OCI-LY1 (cell line): ENCODE data around the gene MRC2.

Experiments
- H2AFZ ChIP-seq: fragments of 200-600 bp; sonication (generic), shearing (Covaris generic); 2 replicates; pipeline ENCODE4 v1.6.0; 2014; ENCODE audit warnings: antibody characterized with exemption, mild to moderate bottlenecking, low read length
- H3F3A ChIP-seq: fragments of 200-600 bp; sonication (generic), shearing (Covaris generic); 2 replicates; pipeline ENCODE4 v1.6.0; 2014; ENCODE audit warnings: mild to moderate bottlenecking, antibody characterized with exemption, low read length, moderate library complexity; ENCODE audit not compliant: insufficient read depth
- H3K27ac ChIP-seq: fragments of 200-600 bp; sonication (generic); 2 replicates; pipeline ENCODE4 v1.5.1; 2014; ENCODE audit warnings: low read length, mixed run types, mild to moderate bottlenecking, low read depth; ENCODE audit not compliant: poor library complexity, severe bottlenecking
- H3K27me3 ChIP-seq: fragments of 200-600 bp; sonication (generic); 2 replicates; pipeline ENCODE4 v1.6.0; 2014; ENCODE audit warnings: antibody characterized with exemption, mild to moderate bottlenecking, low read length, moderate library complexity; ENCODE audit not compliant: insufficient read depth
- H3K36me3 ChIP-seq: fragments of 200-600 bp; sonication (generic); 2 replicates; pipeline ENCODE4 v1.6.1; 2014; ENCODE audit warnings: mild to moderate bottlenecking, antibody characterized with exemption, low read length, moderate library complexity, mixed read lengths; ENCODE audit not compliant: insufficient read depth
- H3K4me1 ChIP-seq: fragments of 200-600 bp; sonication (generic); 2 replicates; pipeline ENCODE4 v1.5.1; 2014; ENCODE audit warnings: mild to moderate bottlenecking, low read length, moderate library complexity; ENCODE audit not compliant: insufficient read depth, severe bottlenecking
- H3K4me2 ChIP-seq: fragments of 200-600 bp; sonication (generic), shearing (Covaris generic); 2 replicates; pipeline ENCODE4 v1.6.1; 2014; ENCODE audit warnings: low read length
- H3K4me3 ChIP-seq: fragments of 200-600 bp; sonication (generic); 2 replicates; pipeline ENCODE4 v1.5.1; 2014; ENCODE audit warnings: low read length, low read depth, mild to moderate bottlenecking, mixed read lengths; ENCODE audit not compliant: poor library complexity, severe bottlenecking
- H3K79me2 ChIP-seq: fragments of 200-600 bp; shearing (Covaris generic); 2 replicates; pipeline ENCODE4 v1.6.1; 2016; ENCODE audit warnings: mixed run types, low read length, mixed read lengths; ENCODE audit not compliant: insufficient read depth
- H3K9ac ChIP-seq: fragments of 200-600 bp; sonication (generic), shearing (Covaris generic); 2 replicates; pipeline ENCODE4 v1.6.1; 2014; ENCODE audit warnings: mild to moderate bottlenecking, low read length, mixed read lengths
- H3K9me2 ChIP-seq: fragments of 200-600 bp; sonication (generic), shearing (Covaris generic); 2 replicates; pipeline ENCODE4 v1.6.1; 2014; ENCODE audit warnings: low read depth, mild to moderate bottlenecking, low read length, mixed read lengths
- H3K9me3 ChIP-seq: fragments of 200-600 bp; shearing (Covaris generic); 2 replicates; pipeline ENCODE4 v1.6.1; 2014; ENCODE audit warnings: low read length, mixed read lengths
- H4K20me1 ChIP-seq: fragments of 200-600 bp; sonication (generic), shearing (Covaris generic); 2 replicates; pipeline ENCODE4 v1.6.0; 2016; ENCODE audit warnings: mild to moderate bottlenecking, low read length; ENCODE audit not compliant: insufficient read depth
- EZH2 ChIP-seq: fragments of 200-600 bp; sonication (generic), shearing (Covaris generic); IDR thresholded peaks from 2 replicates; pipeline ENCODE4 v1.8.0; 2017; ENCODE audit warnings: borderline replicate concordance, mixed run types, mild to moderate bottlenecking, antibody characterized with exemption, low read length, moderate library complexity, mixed read lengths
- TF ChIP-seq, protein P1 (sequence below): fragments of 200-600 bp; sonication (generic), shearing (Covaris generic); IDR thresholded peaks from 2 replicates; pipeline ENCODE4 v1.5.1; 2017; ENCODE audit warnings: mild to moderate bottlenecking, antibody characterized with exemption, low read length, moderate library complexity, mixed read lengths

MRC2 gene

DNA sequence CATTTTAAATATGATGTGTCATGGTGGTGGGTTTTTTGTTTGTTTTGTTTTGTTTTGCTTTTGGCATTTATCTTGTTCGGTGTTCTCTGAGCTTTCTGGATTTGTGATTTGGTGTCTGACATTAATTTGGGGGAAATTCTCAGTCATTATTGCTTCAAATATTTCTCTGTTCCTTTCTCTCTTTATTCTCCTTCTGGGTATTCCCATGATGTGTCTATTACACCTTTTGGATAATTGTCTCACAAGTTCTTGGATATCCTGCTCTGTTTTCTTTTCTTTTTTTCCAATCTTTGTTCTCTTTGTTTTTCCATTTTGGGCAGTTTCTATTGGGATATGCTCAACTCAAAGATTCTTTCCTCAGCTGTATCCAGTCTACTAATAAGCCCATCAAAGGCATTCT is 92.1 kb downstream of the MRC2 start:
- H3K27ac ChIP-seq: no peak overlapping the region
- H3K36me3 ChIP-seq: no peaks in the 10 kb centered on the region
- H3K9me2 ChIP-seq: no peaks in the 10 kb centered on the region
- peaks cover 1% of the 10 kb centered on the region for H3K4me1 ChIP-seq
- no peak overlapping the region for H2AFZ ChIP-seq
- H3K9ac ChIP-seq: no peak overlapping the region
- TF ChIP-seq, protein P1, sequence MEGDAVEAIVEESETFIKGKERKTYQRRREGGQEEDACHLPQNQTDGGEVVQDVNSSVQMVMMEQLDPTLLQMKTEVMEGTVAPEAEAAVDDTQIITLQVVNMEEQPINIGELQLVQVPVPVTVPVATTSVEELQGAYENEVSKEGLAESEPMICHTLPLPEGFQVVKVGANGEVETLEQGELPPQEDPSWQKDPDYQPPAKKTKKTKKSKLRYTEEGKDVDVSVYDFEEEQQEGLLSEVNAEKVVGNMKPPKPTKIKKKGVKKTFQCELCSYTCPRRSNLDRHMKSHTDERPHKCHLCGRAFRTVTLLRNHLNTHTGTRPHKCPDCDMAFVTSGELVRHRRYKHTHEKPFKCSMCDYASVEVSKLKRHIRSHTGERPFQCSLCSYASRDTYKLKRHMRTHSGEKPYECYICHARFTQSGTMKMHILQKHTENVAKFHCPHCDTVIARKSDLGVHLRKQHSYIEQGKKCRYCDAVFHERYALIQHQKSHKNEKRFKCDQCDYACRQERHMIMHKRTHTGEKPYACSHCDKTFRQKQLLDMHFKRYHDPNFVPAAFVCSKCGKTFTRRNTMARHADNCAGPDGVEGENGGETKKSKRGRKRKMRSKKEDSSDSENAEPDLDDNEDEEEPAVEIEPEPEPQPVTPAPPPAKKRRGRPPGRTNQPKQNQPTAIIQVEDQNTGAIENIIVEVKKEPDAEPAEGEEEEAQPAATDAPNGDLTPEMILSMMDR: no peak
- H3F3A ChIP-seq: no peaks in the 10 kb centered on the region
- no peaks in the 10 kb centered on the region for H4K20me1 ChIP-seq
- H3K27me3 ChIP-seq: 0 out of 2 replicates have a peak, but pooled peaks cover 4% of the 10 kb centered on the region
- H3K79me2 ChIP-seq: no peaks in the 10 kb centered on the region
- no peak overlapping the region for H3K4me3 ChIP-seq
- H3K4me2 ChIP-seq: no peak overlapping the region
- no peaks in the 10 kb centered on the region for H3K9me3 ChIP-seq

DNA sequence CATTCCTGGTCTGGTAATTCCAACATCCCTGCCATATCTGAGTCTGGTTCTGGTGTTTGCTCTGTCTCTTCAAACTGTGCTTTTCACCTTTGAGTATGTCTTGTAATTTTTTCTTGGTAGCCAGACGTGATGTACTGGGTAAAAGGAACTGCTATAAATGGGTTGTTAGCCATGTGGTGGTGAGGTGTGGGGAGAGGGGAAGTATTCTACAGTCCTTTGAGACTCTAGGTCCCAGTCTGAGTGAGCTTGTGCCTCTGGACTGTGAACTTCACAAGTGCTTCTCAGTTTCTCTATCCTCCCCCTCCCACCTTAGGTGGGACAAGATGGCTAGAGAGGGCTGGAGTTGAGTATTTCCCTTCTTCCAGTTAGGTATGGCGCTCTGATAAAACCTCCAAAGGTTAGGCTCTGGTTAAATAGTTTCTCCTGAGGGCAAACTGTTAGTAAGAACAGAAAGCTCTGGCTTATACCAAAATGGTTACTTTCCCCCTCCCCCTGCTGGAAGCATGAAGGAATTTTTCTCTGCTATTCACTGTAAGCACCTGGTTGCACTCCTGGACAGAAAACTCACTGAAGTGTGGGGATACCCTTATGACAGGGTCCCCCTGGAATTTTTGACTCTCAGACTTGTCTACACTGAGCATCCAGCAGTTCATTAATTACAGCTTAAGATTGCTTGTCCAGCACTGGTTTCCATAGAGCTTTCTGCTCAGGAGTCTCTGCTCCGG is 92.8 kb downstream of the MRC2 start:
- H3K27me3 ChIP-seq: 0 out of 2 replicates have a peak, but pooled peaks cover 4% of the 10 kb centered on the region
- H2AFZ ChIP-seq: no peak overlapping the region
- no peak overlapping the region for H3K27ac ChIP-seq
- no peak overlapping the region for H3K4me3 ChIP-seq
- no peak overlapping the region for H3K4me2 ChIP-seq
- H3K79me2 ChIP-seq: no peaks in the 10 kb centered on the region
- H3K9ac ChIP-seq: no peak overlapping the region
- no peaks in the 10 kb centered on the region for H3K36me3 ChIP-seq
- no peaks in the 10 kb centered on the region for H3K9me2 ChIP-seq
- no peaks in the 10 kb centered on the region for H3K9me3 ChIP-seq
- no peak for TF ChIP-seq EZH2
- TF ChIP-seq, protein P1: no peak
- no peaks in the 10 kb centered on the region for H4K20me1 ChIP-seq
- peaks cover 6% of the 10 kb centered on the region for H3K4me1 ChIP-seq
- H3F3A ChIP-seq: no peaks in the 10 kb centered on the region

DNA sequence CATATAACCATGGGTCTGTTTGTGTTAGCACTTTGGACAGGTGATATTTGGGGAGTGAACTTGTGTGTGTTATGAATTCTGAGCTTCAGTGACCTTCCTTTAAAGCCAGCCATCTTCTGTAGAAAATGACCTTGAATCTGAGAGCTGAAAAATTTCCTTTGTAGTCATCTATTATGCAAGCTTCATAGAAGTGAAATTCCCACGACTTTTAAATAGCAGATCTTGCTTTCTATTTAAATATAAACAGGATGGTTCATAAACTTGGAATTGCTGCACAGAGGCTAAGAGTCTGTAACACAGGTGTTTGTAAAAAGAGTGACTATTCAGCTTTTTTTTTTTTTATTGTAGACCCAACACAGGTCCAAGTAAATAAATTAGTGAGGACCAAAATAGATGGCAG is 95.2 kb downstream of the MRC2 start:
- no peak overlapping the region for H3K27ac ChIP-seq
- no peak overlapping the region for H3K4me3 ChIP-seq
- no peak overlapping the region for H3K9ac ChIP-seq
- no peak overlapping the region for H3K4me2 ChIP-seq
- H3K36me3 ChIP-seq: no peaks in the 10 kb centered on the region
- no peaks in the 10 kb centered on the region for H3K9me3 ChIP-seq
- 0 out of 2 replicates have a peak, but pooled peaks cover 4% of the 10 kb centered on the region for H3K27me3 ChIP-seq
- TF ChIP-seq EZH2: no peak
- TF ChIP-seq, protein P1: no peak
- H3F3A ChIP-seq: no peaks in the 10 kb centered on the region
- H2AFZ ChIP-seq: no peak overlapping the region
- H3K4me1 ChIP-seq: peaks cover 6% of the 10 kb centered on the region
- H3K79me2 ChIP-seq: no peaks in the 10 kb centered on the region
- no peaks in the 10 kb centered on the region for H3K9me2 ChIP-seq
- no peaks in the 10 kb centered on the region for H4K20me1 ChIP-seq
